ENCODE data around the gene EEPD1. TPM values are rescaled to one million over a fixed set of nuclear protein-coding genes. Genes with fewer than 3 reads are reported as not detected.
"Not testable (repeated sequence)": the region's sequence is repeated elsewhere in the genome, so short reads cannot be mapped to it uniquely, and the experiment has no call there.

Gene EEPD1
- total RNA-seq, 1 donor from 2014 or later, result 7.1 TPM

GRCh38 chr7:36232555-36232954 is 79.5 kb downstream of the EEPD1 start:
- intact Hi-C loops (cut with micrococcal nuclease), result no loop called here
- no peak overlapping the region for H3K27ac ChIP-seq (replicated peaks)
- TF ChIP-seq, protein P1, sequence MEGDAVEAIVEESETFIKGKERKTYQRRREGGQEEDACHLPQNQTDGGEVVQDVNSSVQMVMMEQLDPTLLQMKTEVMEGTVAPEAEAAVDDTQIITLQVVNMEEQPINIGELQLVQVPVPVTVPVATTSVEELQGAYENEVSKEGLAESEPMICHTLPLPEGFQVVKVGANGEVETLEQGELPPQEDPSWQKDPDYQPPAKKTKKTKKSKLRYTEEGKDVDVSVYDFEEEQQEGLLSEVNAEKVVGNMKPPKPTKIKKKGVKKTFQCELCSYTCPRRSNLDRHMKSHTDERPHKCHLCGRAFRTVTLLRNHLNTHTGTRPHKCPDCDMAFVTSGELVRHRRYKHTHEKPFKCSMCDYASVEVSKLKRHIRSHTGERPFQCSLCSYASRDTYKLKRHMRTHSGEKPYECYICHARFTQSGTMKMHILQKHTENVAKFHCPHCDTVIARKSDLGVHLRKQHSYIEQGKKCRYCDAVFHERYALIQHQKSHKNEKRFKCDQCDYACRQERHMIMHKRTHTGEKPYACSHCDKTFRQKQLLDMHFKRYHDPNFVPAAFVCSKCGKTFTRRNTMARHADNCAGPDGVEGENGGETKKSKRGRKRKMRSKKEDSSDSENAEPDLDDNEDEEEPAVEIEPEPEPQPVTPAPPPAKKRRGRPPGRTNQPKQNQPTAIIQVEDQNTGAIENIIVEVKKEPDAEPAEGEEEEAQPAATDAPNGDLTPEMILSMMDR (IDR thresholded peaks at IDR 0.05; ENCODE audit: borderline replicate concordance), result no peak
- no peak for DNase-seq
- H3K27me3 ChIP-seq (ENCODE audit: low read depth), result no peaks in the 10 kb centered on the region
- peaks cover 6% of the 10 kb centered on the region for H3K36me3 ChIP-seq
- H3K4me3 ChIP-seq, result no peak overlapping the region
- H3K4me1 ChIP-seq, result peaks cover 30% of the 10 kb centered on the region
- no peaks in the 10 kb centered on the region for H3K9me3 ChIP-seq (replicated peaks)

DNA sequence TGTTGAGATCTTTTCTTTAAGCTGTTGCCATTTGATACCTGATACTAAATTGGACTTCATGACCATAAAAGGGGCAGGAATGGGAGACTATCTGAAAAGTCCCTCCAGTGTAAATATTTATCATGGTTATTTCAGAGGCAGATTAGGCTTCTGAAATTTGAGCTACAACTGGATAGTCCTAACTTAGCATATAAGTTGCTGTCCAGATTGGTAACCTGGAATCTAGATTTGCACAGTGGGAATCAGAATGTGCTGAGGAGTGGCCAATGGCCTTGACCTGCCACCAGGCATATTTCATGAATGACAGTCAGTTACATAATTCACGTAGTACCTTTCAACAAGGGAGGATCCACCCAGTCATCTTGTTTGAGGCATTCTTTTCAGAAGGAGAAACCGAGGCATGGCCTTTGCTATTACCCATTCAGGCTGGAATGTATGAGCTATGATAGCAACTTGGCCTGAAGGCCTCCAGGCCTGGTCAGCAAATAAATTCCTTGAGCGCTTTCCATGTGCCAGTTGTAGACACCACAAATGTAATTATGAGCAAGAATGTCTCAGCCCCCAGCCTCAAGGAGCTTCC is 80.0 kb downstream of the EEPD1 start:
- Histone ChIP-seq H3K9me3 (replicated peaks) (no peaks in the 10 kb centered on the region), H3K4me3 (no peak overlapping the region), H3K4me1 (peaks cover 27% of the 10 kb centered on the region), H3K27ac (replicated peaks) (no peak overlapping the region), H3K36me3 (peaks cover 6% of the 10 kb centered on the region), H3K27me3 (ENCODE audit: low read depth) (no peaks in the 10 kb centered on the region)
- TF ChIP-seq, protein P1 (IDR thresholded peaks at IDR 0.05; ENCODE audit: borderline replicate concordance), result no peak
- no peak for DNase-seq
- intact Hi-C loops (cut with micrococcal nuclease), result no loop called here

DNA sequence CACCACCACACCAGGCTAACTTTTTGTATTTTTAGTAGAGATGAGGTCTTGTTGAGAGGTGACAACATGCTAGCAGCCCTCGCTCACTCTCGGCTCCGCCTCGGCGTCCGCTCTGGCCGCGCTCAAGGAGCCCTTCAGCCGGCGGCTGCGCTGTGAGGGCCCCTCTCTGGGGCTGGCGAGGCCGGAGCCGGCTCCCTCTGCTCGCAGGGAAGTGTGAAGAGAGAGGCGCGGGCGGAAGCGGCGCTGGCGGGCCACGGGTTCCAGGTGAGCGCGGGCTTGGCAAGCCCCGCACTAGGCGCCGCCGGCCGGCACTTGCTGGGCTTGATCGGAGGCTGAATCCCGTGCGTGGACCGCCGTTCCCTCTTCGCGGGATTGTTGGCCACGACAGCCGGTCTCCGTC is 83.0 kb downstream of the EEPD1 start:
- intact Hi-C loops (cut with micrococcal nuclease), result no loop called here
- Histone ChIP-seq H3K9me3 (replicated peaks) (no peaks in the 10 kb centered on the region), H3K4me1 (peaks cover 28% of the 10 kb centered on the region), H3K4me3 (peak overlapping the region; percentile 44), H3K27me3 (ENCODE audit: low read depth) (no peaks in the 10 kb centered on the region), H3K27ac (replicated peaks) (no peak overlapping the region), H3K36me3 (peaks cover 6% of the 10 kb centered on the region)
- TF ChIP-seq, protein P1 (IDR thresholded peaks at IDR 0.05; ENCODE audit: borderline replicate concordance), result no peak
- DNase-seq, result no peak

DNA sequence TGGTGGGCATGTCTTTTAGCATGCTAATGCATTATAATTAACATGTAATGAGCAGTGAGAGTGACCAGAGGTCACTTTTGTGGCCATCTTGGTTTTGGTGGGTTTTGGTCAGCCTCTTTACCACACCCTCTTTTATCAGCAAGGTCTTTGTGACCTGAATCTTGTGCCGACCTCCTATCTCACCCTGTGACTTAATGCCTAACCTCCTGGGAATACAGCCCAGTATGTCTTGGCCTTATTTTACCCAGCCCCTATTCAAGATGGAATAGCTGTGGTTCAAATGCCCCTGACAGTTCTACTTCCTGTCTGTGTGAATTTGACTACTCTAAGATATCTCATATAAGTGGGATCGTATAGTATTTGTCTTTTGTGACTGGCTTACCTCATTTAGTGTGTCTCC is 85.1 kb downstream of the EEPD1 start:
- Histone ChIP-seq H3K4me1 (peaks cover 9% of the 10 kb centered on the region), H3K9me3 (replicated peaks) (no peaks in the 10 kb centered on the region), H3K36me3 (peaks cover 6% of the 10 kb centered on the region), H3K27ac (replicated peaks) (no peak overlapping the region), H3K4me3 (no peak overlapping the region), H3K27me3 (ENCODE audit: low read depth) (no peaks in the 10 kb centered on the region)
- DNase-seq, result no peak
- intact Hi-C loops (cut with micrococcal nuclease), result no loop called here
- TF ChIP-seq, protein P1 (IDR thresholded peaks at IDR 0.05; ENCODE audit: borderline replicate concordance), result no peak

DNA sequence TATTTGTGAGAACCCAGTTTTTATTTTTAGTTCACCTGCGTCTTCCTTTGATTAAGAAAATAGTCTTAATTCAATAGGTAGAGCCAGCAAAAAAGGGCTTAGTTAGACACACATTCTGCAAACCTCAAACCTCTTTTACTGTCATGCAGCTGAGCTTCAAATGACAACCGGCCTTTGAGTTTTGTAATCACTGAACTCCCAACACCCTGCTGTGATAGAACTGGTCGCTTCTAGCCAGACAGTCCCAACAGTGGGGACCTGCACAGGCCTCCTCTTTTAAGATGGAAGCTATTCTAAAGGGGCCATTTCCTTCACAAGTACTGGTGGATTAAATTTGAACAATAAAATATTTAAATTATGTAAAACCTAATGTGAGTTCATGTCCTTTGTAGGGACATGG is 90.3 kb downstream of the EEPD1 start:
- H3K36me3 ChIP-seq; H3K4me3 ChIP-seq; H3K9me3 ChIP-seq (replicated peaks); intact Hi-C loops (cut with micrococcal nuclease); DNase-seq; H3K27me3 ChIP-seq (ENCODE audit: low read depth); H3K27ac ChIP-seq (replicated peaks): not testable (repeated sequence)
- peaks cover 24% of the 10 kb centered on the region for H3K4me1 ChIP-seq

DNA sequence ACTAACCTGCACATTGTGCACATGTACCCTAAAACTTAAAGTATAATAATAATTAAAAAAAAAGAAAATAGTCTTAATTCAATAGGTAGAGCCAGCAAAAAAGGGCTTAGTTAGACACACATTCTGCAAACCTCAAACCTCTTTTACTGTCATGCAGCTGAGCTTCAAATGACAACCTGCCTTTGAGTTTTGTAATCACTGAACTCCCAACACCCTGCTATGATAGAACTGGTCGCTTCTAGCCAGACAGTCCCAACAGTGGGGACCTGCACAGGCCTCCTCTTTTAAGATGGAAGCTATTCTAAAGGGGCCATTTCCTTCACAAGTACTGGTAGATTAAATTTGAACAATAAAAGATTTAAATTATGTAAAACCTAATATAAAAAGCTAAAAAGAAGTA is 90.9 kb downstream of the EEPD1 start:
- intact Hi-C loops (cut with micrococcal nuclease); H3K4me3 ChIP-seq; H3K36me3 ChIP-seq; H3K27me3 ChIP-seq (ENCODE audit: low read depth); H3K9me3 ChIP-seq (replicated peaks); DNase-seq: not testable (repeated sequence)
- Histone ChIP-seq H3K27ac (replicated peaks) (peak overlapping the region; percentile 17), H3K4me1 (peaks cover 23% of the 10 kb centered on the region)
